ENCODE measurements around the gene INHBE.
A peak's percentile ranks its signal among the peaks of the same experiment; 100 is the strongest.
"Not testable (repeated sequence)": the region's sequence is repeated elsewhere in the genome, so short reads cannot be mapped to it uniquely, and the experiment has no call there.

INHBE gene

GRCh38 chr12:57441846-57442427, 13.2 kb upstream of the INHBE start:
- DNase-seq, result no peak

- DNase-seq, result not testable (repeated sequence)
These were observed 10.8 kb upstream of the INHBE start for GRCh38 chr12:57444337-57444736.

DNA sequence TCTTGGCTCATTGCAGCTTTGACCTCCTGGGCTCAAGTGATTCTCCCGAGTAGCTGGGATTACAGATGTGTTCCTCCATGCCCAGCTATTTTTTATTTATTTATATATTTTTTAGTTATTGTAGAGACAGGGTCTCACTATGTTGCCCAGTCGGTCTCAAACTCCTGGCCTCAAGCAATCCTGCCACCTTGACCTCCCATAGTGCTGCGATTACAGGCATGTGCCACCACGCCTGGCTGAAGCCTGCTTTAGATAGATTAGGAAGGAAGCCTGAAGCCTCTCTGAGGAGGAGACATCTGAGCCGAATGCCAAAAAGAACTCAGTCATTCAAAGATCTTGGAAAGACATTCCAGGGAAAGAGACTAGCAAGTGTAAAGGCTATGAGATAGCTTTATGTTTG, 10.4 kb upstream of the INHBE start:
- no peak for DNase-seq

GRCh38 chr12:57446292-57446960, 8.7 kb upstream of the INHBE start:
- DNase-seq, result no peak

- no peak for DNase-seq
These were observed 6.4 kb upstream of the INHBE start for GRCh38 chr12:57448669-57449068.

GRCh38 chr12:57449375-57449774, 5.7 kb upstream of the INHBE start:
- no peak for DNase-seq

DNA sequence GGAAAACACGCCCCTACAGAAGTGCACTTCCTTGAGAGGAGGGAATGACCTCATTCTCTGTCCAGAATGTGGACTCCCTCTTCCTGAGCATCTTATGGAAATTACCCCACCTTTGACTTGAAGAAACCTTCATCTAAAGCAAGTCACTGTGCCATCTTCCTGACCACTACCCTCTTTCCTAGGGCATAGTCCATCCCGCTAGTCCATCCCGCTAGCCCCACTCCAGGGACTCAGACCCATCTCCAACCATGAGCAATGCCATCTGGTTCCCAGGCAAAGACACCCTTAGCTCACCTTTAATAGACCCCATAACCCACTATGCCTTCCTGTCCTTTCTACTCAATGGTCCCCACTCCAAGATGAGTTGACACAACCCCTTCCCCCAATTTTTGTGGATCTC, 5.0 kb upstream of the INHBE start:
- no peak for DNase-seq

DNA sequence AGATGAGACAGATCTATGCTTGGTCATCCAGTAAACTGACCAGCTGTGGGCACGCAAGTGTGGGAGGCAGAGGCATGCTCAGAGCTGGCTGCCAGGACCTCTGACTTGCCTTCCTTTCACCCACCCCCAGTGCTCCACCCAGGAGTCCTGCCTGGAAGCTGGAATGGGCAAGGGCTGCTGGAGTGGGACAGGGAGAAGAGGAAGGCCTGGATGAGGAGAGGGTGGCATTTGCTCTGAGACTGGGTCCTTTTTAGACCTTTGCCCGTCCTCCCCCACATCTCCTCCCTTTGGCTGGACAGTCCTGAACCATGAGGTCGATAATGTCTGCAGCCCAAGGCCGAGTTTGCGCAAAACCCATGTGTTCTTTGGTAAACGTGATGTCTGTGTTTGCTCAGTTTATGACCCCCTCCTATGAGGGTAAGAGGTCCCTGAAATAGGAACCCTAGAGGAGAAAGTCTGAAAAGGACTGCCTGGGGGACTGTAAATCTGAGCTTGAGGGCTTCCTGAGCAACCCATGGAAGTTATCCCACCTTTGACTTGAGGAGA, 3.8 kb upstream of the INHBE start:
- DNase-seq, result no peak

DNA sequence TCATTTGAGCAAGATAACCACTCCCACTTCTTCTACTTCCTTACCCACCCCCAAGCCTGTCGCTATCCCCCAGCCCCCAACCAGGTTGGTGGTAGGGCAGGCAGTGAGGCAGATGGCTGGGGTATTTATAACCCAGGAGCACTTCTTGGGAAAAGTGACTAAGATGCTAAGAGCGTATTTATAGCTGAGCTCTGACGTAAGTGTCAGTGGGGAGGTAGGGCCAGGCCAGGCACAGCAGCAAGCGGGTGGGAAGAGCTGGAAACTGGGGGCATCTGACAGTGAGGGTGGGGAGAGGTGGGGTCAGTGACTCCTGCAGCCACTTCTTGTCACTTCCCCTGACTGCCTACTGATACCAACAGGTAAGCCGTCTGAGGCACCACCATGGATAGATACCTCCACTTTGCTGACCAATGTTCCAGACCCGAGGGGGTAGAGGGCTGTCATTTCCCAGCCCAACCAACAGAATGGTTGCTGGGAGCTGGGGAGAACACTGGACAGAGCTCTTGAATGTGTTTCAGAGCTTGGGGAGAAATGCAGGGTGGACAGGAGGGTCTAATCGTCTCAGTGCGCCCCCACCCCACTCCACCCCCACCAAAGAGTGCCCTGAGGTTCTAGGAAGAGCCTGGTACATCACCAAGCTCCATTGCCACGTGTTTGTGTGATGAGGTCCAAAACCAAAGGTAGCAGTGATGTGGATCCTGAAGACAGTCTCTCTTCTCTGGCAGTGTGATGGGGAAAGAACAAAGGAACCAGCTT, 2.7 kb upstream of the INHBE start:
- DNase-seq, result peak; percentile 47

- no peak for DNase-seq
These were observed 2.1 kb upstream of the INHBE start for GRCh38 chr12:57452937-57453509.

DNA sequence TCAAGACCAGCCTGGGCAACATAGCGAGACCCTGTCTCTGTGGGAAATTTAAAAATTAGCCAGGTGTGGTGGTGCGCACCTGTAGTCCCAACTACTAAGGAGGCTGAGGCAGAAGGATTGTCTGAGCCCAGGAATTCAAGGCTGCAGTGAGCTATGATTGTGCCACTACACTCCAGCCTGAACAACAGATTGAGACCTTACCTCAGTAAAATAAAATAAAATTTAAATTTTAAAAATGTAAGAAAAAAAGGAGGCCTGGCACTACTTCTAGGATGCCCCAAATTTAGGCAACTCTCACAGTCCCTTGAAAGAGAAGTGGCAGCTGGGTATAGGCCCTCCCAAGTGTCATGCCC, 918 bp upstream of the INHBE start:
- DNase-seq, result no peak

GRCh38 chr12:57455374-57456144, 452 bp downstream of the INHBE start:
- DNase-seq, result no peak

DNA sequence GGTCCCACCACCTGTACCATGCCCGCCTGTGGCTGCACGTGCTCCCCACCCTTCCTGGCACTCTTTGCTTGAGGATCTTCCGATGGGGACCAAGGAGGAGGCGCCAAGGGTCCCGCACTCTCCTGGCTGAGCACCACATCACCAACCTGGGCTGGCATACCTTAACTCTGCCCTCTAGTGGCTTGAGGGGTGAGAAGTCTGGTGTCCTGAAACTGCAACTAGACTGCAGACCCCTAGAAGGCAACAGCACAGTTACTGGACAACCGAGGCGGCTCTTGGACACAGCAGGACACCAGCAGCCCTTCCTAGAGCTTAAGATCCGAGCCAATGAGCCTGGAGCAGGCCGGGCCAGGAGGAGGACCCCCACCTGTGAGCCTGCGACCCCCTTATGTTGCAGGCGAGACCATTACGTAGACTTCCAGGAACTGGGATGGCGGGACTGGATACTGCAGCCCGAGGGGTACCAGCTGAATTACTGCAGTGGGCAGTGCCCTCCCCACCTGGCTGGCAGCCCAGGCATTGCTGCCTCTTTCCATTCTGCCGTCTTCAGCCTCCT, 1.1 kb downstream of the INHBE start:
- DNase-seq, result no peak

GRCh38 chr12:57456737-57457490, 1.8 kb downstream of the INHBE start:
- no peak for DNase-seq

DNA sequence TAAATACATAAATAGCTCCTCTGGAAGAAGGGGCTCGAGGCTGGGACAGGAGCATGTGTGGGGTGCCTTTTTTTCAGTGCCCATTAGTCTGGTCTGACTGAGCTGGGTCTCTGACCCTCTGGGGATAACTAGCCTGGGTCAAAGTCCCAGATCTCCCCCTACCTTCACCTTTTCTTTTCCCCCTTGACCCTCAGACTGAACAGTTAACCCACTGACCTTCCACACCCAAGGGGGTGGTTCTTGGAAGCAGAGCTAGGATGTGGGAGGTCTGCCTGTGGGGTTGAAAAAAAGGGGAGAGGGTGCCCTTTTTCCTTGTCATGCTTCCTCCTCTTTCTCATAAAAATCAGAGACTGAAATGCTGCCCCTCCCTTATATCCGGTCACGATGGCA, 3.6 kb downstream of the INHBE start:
- DNase-seq, result no peak

DNA sequence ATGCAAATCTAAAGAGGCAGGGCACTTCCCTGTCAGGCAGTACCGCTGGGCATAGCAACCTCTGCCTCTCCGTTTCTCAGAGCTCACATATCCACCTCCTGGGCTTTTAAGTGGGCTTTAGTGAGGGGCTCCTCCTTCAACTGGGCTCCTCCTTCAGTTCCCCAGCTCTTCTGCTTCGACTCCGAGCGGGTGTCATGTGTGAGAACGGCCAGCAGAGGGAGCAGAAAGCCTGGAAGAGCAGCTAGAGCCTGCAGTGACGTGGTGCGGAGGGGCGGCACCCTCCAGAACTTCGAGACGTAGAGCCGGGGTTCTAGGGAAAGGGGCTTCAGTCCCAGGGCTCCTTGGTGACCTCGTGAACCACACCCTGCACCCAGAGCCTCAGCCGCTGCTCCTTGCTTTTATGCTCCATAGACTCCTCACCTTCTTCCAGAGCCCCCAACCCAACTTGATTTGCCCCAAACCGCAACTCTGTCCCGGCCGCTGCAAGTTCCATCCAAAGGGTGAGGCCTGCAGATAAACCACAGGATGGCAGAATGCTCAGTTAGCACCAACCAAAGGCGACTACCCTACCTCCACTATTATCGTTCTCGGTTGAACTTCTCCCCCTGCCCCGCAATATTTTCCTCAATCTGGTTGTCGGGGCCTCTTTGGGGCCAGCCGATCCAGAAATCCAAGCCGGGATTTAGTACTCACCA, 4.1 kb downstream of the INHBE start:
- peak; percentile 85 for DNase-seq

- DNase-seq, result no peak
These were observed 4.8 kb downstream of the INHBE start, which contains the start of gene GLI1 for GRCh38 chr12:57459750-57460467. Gene GLI1 (plus strand): TSS chr12:57459785. CDS start chr12:57463692, 3,907 bp downstream.

- DNase-seq, result no peak
These were observed 5.3 kb downstream of the INHBE start for GRCh38 chr12:57460468-57460784.

GRCh38 chr12:57460841-57461275, 5.8 kb downstream of the INHBE start:
- no peak for DNase-seq

- DNase-seq, result no peak
These were observed 6.3 kb downstream of the INHBE start for GRCh38 chr12:57461276-57461916.

Data from SIG-M5 (cell line).